ENCODE data around the gene QRICH1.

DNA sequence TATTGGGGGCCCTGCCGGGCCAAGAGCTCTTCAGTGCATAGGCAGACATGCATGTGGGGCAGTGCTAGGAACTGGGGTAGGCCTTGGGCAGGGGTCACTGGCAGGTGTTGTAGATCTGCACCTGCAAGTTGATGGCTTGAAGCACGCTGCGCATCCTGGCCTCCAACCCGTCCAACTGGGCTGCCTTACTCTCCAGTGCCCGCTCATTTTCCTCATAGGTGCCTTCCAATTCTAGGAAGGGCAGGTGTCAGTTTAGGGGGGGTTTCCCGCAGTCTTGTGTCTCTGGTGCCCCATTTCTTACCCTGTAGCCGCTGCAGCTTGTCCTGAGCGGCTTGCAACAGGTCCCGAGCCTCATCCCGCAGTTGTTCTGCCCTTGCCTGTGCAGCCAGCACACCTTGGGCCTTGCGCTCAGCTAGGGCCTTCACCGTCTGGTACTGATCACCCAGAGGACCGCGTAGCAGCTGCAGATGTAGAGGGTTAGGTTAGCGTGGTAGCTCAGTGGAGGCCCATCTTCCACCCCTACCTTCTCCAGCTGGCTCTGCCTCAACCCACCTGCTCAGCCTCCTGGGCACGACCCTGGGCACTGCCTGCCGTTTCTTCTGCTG, 27.4 kb upstream of the QRICH1 start:
- no peak for TF ChIP-seq CTCF (IDR thresholded peaks at IDR 0.05; ENCODE audit: extremely low read depth in 1 of 2, insufficient read depth in 1 of 2, low read depth in 1 of 2, low read length in 2 of 2)
- TF ChIP-seq, protein P1, sequence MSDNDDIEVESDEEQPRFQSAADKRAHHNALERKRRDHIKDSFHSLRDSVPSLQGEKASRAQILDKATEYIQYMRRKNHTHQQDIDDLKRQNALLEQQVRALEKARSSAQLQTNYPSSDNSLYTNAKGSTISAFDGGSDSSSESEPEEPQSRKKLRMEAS (IDR thresholded peaks at IDR 0.05; ENCODE audit: insufficient read depth, insufficient read length), result no peak
